Endothelial cell (in vitro differentiated cells): Measurements from ENCODE around the gene CMTM2. TPM values are rescaled to one million over a fixed set of nuclear protein-coding genes. Genes with fewer than 3 reads are reported as not detected.
A peak's percentile ranks its signal among the peaks of the same experiment; 100 is the strongest.

ENCODE experiments used
- DNase-seq: peaks from one replicate; pipeline ENCODE4 v3.0.0; 2021; ENCODE audit warnings: low spot score
- H3K27ac Mint-ChIP-seq: one replicate; pipeline ENCODE4 v1.8.0; 2021; ENCODE audit warnings: mixed read lengths, inconsistent platforms; ENCODE audit not compliant: unreplicated experiment
- H3K27me3 Mint-ChIP-seq: one replicate; pipeline ENCODE4 v1.8.0; 2021; ENCODE audit warnings: mild to moderate bottlenecking, moderate library complexity, mixed read lengths, inconsistent platforms; ENCODE audit not compliant: unreplicated experiment
- H3K36me3 Mint-ChIP-seq: one replicate; pipeline ENCODE4 v1.8.0; 2021; ENCODE audit warnings: mild to moderate bottlenecking, low read depth, mixed read lengths, inconsistent platforms; ENCODE audit not compliant: unreplicated experiment
- H3K4me1 Mint-ChIP-seq: one replicate; pipeline ENCODE4 v1.8.0; 2021; ENCODE audit warnings: mild to moderate bottlenecking, mixed read lengths, inconsistent platforms; ENCODE audit not compliant: unreplicated experiment
- H3K4me3 Mint-ChIP-seq: one replicate; pipeline ENCODE4 v1.8.0; 2021; ENCODE audit warnings: mild to moderate bottlenecking, mixed read lengths, inconsistent platforms; ENCODE audit not compliant: unreplicated experiment
- H3K9me3 Mint-ChIP-seq: one replicate; pipeline ENCODE4 v1.8.0; 2021; ENCODE audit warnings: mixed read lengths, inconsistent platforms; ENCODE audit not compliant: unreplicated experiment
- CTCF ChIP-seq: fragments of 200-600 bp; sonication (generic); IDR thresholded peaks from one replicate; pipeline ENCODE4 v1.5.0; 2021; ENCODE audit warnings: antibody characterized with exemption; ENCODE audit not compliant: unreplicated experiment
- total RNA-seq: library from RNA; stranded (reverse); fragmentation: NEBNext Ultra II Directional; extraction: Animal tissue kit (Norgen Biotek cat#: 25700); gene quantifications from one replicate; pipeline ENCODE4 v1.2.1, GENCODE V29; 2021; ENCODE audit not compliant: unreplicated experiment

The CMTM2 gene
- total RNA-seq, 1 donor from 2014 or later, result 2.1 TPM

- no peak for DNase-seq
- TF ChIP-seq CTCF, result no peak
- no peaks in the 10 kb centered on the region for H3K36me3 Mint-ChIP-seq
- H3K4me3 Mint-ChIP-seq, result no peak overlapping the region
- H3K9me3 Mint-ChIP-seq, result no peaks in the 10 kb centered on the region
- H3K27me3 Mint-ChIP-seq, result peaks cover 4% of the 10 kb centered on the region
- peak overlapping the region; percentile 24 for H3K27ac Mint-ChIP-seq
- H3K4me1 Mint-ChIP-seq, result peaks cover 15% of the 10 kb centered on the region
These were observed 39.5 kb downstream of the CMTM2 start for GRCh38 chr16:66618588-66619375.

- Mint-ChIP-seq H3K4me3 (no peak overlapping the region), H3K27ac (no peak overlapping the region), H3K36me3 (no peaks in the 10 kb centered on the region), H3K9me3 (no peaks in the 10 kb centered on the region), H3K27me3 (peaks cover 4% of the 10 kb centered on the region), H3K4me1 (peaks cover 15% of the 10 kb centered on the region)
- DNase-seq, result no peak
- no peak for TF ChIP-seq CTCF
These were observed 40.5 kb downstream of the CMTM2 start for GRCh38 chr16:66619534-66620428.

GRCh38 chr16:66620429-66620795 is 41.1 kb downstream of the CMTM2 start:
- H3K27me3 Mint-ChIP-seq, result peaks cover 2% of the 10 kb centered on the region
- H3K4me3 Mint-ChIP-seq, result no peak overlapping the region
- no peak overlapping the region for H3K27ac Mint-ChIP-seq
- H3K4me1 Mint-ChIP-seq, result peaks cover 12% of the 10 kb centered on the region
- no peak for TF ChIP-seq CTCF
- DNase-seq, result no peak
- H3K9me3 Mint-ChIP-seq, result no peaks in the 10 kb centered on the region
- no peaks in the 10 kb centered on the region for H3K36me3 Mint-ChIP-seq

GRCh38 chr16:66621973-66622372 is 42.7 kb downstream of the CMTM2 start:
- TF ChIP-seq CTCF, result no peak
- peaks cover 12% of the 10 kb centered on the region for H3K4me1 Mint-ChIP-seq
- no peak overlapping the region for H3K27ac Mint-ChIP-seq
- H3K9me3 Mint-ChIP-seq, result no peaks in the 10 kb centered on the region
- H3K4me3 Mint-ChIP-seq, result no peak overlapping the region
- DNase-seq, result no peak
- peaks cover 2% of the 10 kb centered on the region for H3K27me3 Mint-ChIP-seq
- H3K36me3 Mint-ChIP-seq, result no peaks in the 10 kb centered on the region

- DNase-seq, result no peak
- Mint-ChIP-seq H3K36me3 (no peaks in the 10 kb centered on the region), H3K27ac (no peak overlapping the region), H3K4me3 (no peak overlapping the region), H3K4me1 (peaks cover 5% of the 10 kb centered on the region), H3K27me3 (peaks cover 2% of the 10 kb centered on the region), H3K9me3 (no peaks in the 10 kb centered on the region)
- TF ChIP-seq CTCF, result no peak
These were observed 43.6 kb downstream of the CMTM2 start for GRCh38 chr16:66622863-66623262.
